HepG2 (cell line): ENCODE results near the gene FAM3C. TPM values are rescaled to one million over a fixed set of nuclear protein-coding genes. Genes with fewer than 3 reads are reported as not detected.

Source experiments
- ATAC-seq: fragments of 200-7000 bp; cut with Tn5 transposase; 3 replicates; pipeline ENCODE4 v1.9.1; 2020; ENCODE audit warnings: mild to moderate bottlenecking, moderate library complexity
- BruUV-seq: library from RNA; stranded (reverse); fragments of 400-500 nt; replicated peaks from 2 replicates; lab custom pipeline; 2021; lab: Mats Ljungman, UMichigan
- CTCF ChIA-PET: fragments of 300-600 bp; formaldehyde crosslinking; extraction: SDS; loops from one replicate; lab custom pipeline; 2021; ENCODE audit warnings: low total read pairs, inconsistent platforms, low intra/inter-chr PET ratio; lab: Yijun Ruan, JAX
- POLR2A ChIA-PET: fragments of 350-600 bp; sonication (Branson Sonifier 250); formaldehyde crosslinking; loops from one replicate; lab custom pipeline; 2020; ENCODE audit warnings: antibody characterized with exemption, inconsistent platforms; lab: Yijun Ruan, JAX
- DNase-seq: peaks from one replicate; pipeline ENCODE4 v3.0.0-alpha.2; 2015; ENCODE audit warnings: low spot score
- FAIRE-seq: peaks from 3 replicates; lab custom pipeline; 2011; peaks lifted over from hg19 to GRCh38; lab: Jason Lieb, UNC
- H2AFZ ChIP-seq: one replicate; pipeline ENCODE4 v1.6.1; 2011; ENCODE audit warnings: low read length, inconsistent platforms
- H3K27ac ChIP-seq: fragments of 300-600 bp; 3 replicates; pipeline ENCODE4 v1.8.0; 2011; ENCODE audit warnings: mixed run types, mild to moderate bottlenecking, mixed read lengths, low read length, inconsistent platforms; ENCODE audit not compliant: insufficient read depth; ENCODE audit errors: extremely low read length
- H3K27me3 ChIP-seq, 2 experiments: fragments of 200-600 bp in 1 of 2; 2 replicates in 1 of 2; 3 replicates in 1 of 2; pipeline versions ENCODE4 v1.6.0 to v1.8.0; 2011; ENCODE audit warnings: low read length in 2 of 2, mild to moderate bottlenecking in 2 of 2, moderate library complexity in 2 of 2, inconsistent platforms in 1 of 2; ENCODE audit not compliant: insufficient read depth in 2 of 2, control insufficient read depth in 1 of 2
- H3K36me3 ChIP-seq, 2 experiments: fragments of 200-600 bp in 1 of 2; replicated peaks in 1 of 2; 2 replicates in 1 of 2; 3 replicates in 1 of 2; pipeline versions ENCODE4 v1.5.1 to v1.8.0; 2011; ENCODE audit warnings: low read length in 2 of 2, inconsistent platforms in 1 of 2; ENCODE audit not compliant: insufficient read depth in 2 of 2, control insufficient read depth in 1 of 2
- H3K4me1 ChIP-seq: 2 replicates; pipeline ENCODE4 v1.5.1; 2012; ENCODE audit warnings: low read length, inconsistent platforms; ENCODE audit not compliant: insufficient read depth
- H3K4me2 ChIP-seq: 2 replicates; pipeline ENCODE4 v1.6.0; 2011; ENCODE audit warnings: low read depth, low read length, inconsistent platforms
- H3K4me3 ChIP-seq, 3 experiments: fragments of 200-600 bp in 1 of 3; sonication (generic), shearing (Covaris generic) in 1 of 3; replicated peaks in 1 of 3; 2 replicates each; pipeline ENCODE4 v1.5.1; 2011 to 2016; ENCODE audit warnings: low read length in 3 of 3, inconsistent platforms in 2 of 3, low read depth in 2 of 3, mild to moderate bottlenecking in 2 of 3, control low read depth in 1 of 3, mixed read lengths in 1 of 3; ENCODE audit not compliant: insufficient read depth in 1 of 3
- H3K79me2 ChIP-seq: one replicate; pipeline ENCODE4 v1.6.1; 2011; ENCODE audit warnings: low read length, inconsistent platforms; ENCODE audit not compliant: insufficient read depth
- H3K9ac ChIP-seq: 2 replicates; pipeline ENCODE4 v1.6.0; 2011; ENCODE audit warnings: mild to moderate bottlenecking, low read depth, low read length, inconsistent platforms; ENCODE audit not compliant: insufficient read depth
- H3K9me3 ChIP-seq: 2 replicates; pipeline ENCODE4 v1.5.1; 2012; ENCODE audit warnings: mild to moderate bottlenecking, low read length
- H4K20me1 ChIP-seq: 2 replicates; pipeline ENCODE4 v1.6.0; 2011; ENCODE audit warnings: inconsistent platforms, mild to moderate bottlenecking, low read length, moderate library complexity; ENCODE audit not compliant: insufficient read depth
- CENPX ChIP-seq: sonication (generic); formaldehyde crosslinking; IDR thresholded peaks from 2 replicates; pipeline ENCODE4 v1.9.0; 2021; ENCODE audit warnings: mild to moderate bottlenecking, missing genetic modification reagents, moderate library complexity
- DPF2 ChIP-seq: sonication (generic); formaldehyde crosslinking; IDR thresholded peaks from 2 replicates; pipeline ENCODE4 v1.4.0; 2020; ENCODE audit warnings: mild to moderate bottlenecking, low read depth, missing genetic modification reagents, borderline replicate concordance
- ISX ChIP-seq: sonication (generic); formaldehyde crosslinking; conservative IDR thresholded peaks from 2 replicates; pipeline ENCODE4 v1.5.0; 2020; ENCODE audit warnings: missing genetic modification reagents
- NR2F1 ChIP-seq, 2 experiments: fragments of 450-650 bp in 1 of 2; formaldehyde crosslinking in 1 of 2; IDR thresholded peaks; 2 replicates each; pipeline versions ENCODE4 v1.5.0 to v1.6.1; 2016 to 2020; ENCODE audit warnings: mild to moderate bottlenecking in 1 of 2, missing compliant biosample characterization in 1 of 2, missing genetic modification reagents in 1 of 2, moderate library complexity in 1 of 2
- PHF8 ChIP-seq: sonication (generic); formaldehyde crosslinking; IDR thresholded peaks from 2 replicates; pipeline ENCODE4 v1.5.0; 2020; ENCODE audit warnings: missing genetic modification reagents
- SP2 ChIP-seq: sonication (generic); formaldehyde crosslinking; IDR thresholded peaks from 2 replicates; pipeline ENCODE4 v1.5.1; 2020; ENCODE audit warnings: mild to moderate bottlenecking, missing genetic modification reagents
- TFDP1 ChIP-seq: IDR thresholded peaks from 2 replicates; pipeline ENCODE4 v1.6.1; 2016; ENCODE audit warnings: missing compliant biosample characterization, missing genetic modification reagents, borderline replicate concordance
- ZEB1 ChIP-seq: IDR thresholded peaks from 2 replicates; pipeline ENCODE4 v1.6.1; 2012; ENCODE audit warnings: mild to moderate bottlenecking, low read depth, inconsistent platforms; ENCODE audit not compliant: insufficient replicate concordance
- ZNF543 ChIP-seq: sonication (generic); formaldehyde crosslinking; IDR thresholded peaks from 2 replicates; pipeline ENCODE4 v1.4.0; 2020; ENCODE audit warnings: mild to moderate bottlenecking, missing genetic modification reagents
- ZNF569 ChIP-seq: sonication (generic); formaldehyde crosslinking; IDR thresholded peaks from 2 replicates; pipeline ENCODE4 v1.5.0; 2020; ENCODE audit warnings: mild to moderate bottlenecking, missing genetic modification reagents, moderate library complexity, borderline replicate concordance
- ZZZ3 ChIP-seq: sonication (generic); formaldehyde crosslinking; IDR thresholded peaks from 2 replicates; pipeline ENCODE4 v1.4.0; 2020; ENCODE audit warnings: missing genetic modification reagents, mild to moderate bottlenecking, borderline replicate concordance
- WGBS: methylation state at CpG from one replicate; pipeline ENCODE4 v1.1.6; 2017; ENCODE audit warnings: low lambda C conversion rate; 5-methylcytosine and 5-hydroxymethylcytosine counted together
- in situ Hi-C: cut with HindIII; loops from 2 replicates; pipeline ENCODE4 v1.10.0; 2017; ENCODE audit warnings: low pct_unique_long_range_greater_than_20kb; ENCODE audit not compliant: extremely low pct_ligation_motif_present
- intact Hi-C: fragments of 100-400 bp; cut with micrococcal nuclease; formaldehyde crosslinking; loops from one replicate; pipeline ENCODE4 v1.10.0; 2022; ENCODE audit not compliant: unreplicated experiment
- polyA plus RNA-seq, 8 experiments: library from polyadenylated mRNA; depleted of rRNA in 3 of 8; stranded (reverse) in 7 of 8; unstranded in 1 of 8; fragments of >200 nt; fragmentation: Illumina TruSeq in 4 of 8; extraction: Trizol in 4 of 8; gene quantifications; 2 replicates each; pipeline versions ENCODE4 v1.2.1 to v1.2.3, GENCODE V29; 2011 to 2016; ENCODE audit warnings: low read depth in 4 of 8, missing spikeins in 1 of 8, mixed read lengths in 1 of 8; ENCODE audit not compliant: insufficient read depth in 1 of 8
- total RNA-seq, 5 experiments: library from RNA; depleted of rRNA; stranded (reverse); fragments of >200 nt; fragmentation: Illumina TruSeq; extraction: Trizol; gene quantifications; 2 replicates each; pipeline ENCODE4 v1.2.3, GENCODE V29; 2016; ENCODE audit warnings: low read depth in 1 of 5
- TF ChIP-seq, protein P1 (sequence below): sonication (generic); formaldehyde crosslinking; conservative IDR thresholded peaks from 2 replicates; pipeline ENCODE4 v1.4.0; 2020; ENCODE audit warnings: missing genetic modification reagents
- TF ChIP-seq, protein P2 (sequence below): sonication (generic); formaldehyde crosslinking; IDR thresholded peaks from 2 replicates; pipeline ENCODE4 v1.5.1; 2020; ENCODE audit warnings: missing genetic modification reagents, mild to moderate bottlenecking, borderline replicate concordance
- TF ChIP-seq, protein P3 (sequence below): conservative IDR thresholded peaks from 2 replicates; pipeline ENCODE4 v1.6.1; 2018; ENCODE audit warnings: missing genetic modification reagents
- TF ChIP-seq, protein P4 (sequence below): IDR thresholded peaks from 2 replicates; pipeline ENCODE4 v1.6.1; 2016; ENCODE audit warnings: missing biosample characterization, missing genetic modification reagents, low read depth
- TF ChIP-seq, protein P5 (sequence below): IDR thresholded peaks from 2 replicates; pipeline ENCODE4 v1.6.1; 2016; ENCODE audit warnings: mild to moderate bottlenecking, missing biosample characterization, missing genetic modification reagents

FAM3C gene
- total and polyA plus RNA-seq, 2 of the 13 experiments (the other 11 are each of a cell fraction or from before 2014, with no cell fraction given): 14.6 to 16.0 TPM

GRCh38 chr7:121355574-121355973 lies 40.5 kb downstream of the FAM3C start:
- Histone ChIP-seq H3K9ac (no peak overlapping the region), H3K27me3 (no peaks in the 10 kb centered on the region), H3K9me3 (no peaks in the 10 kb centered on the region), H3K4me1 (no peaks in the 10 kb centered on the region), H3K79me2 (no peaks in the 10 kb centered on the region), H4K20me1 (no peaks in the 10 kb centered on the region)
- CTCF ChIA-PET: no interaction called here
- in situ Hi-C loops: no loop called here
- DNase-seq (no peak), FAIRE-seq (no peak)
- BruUV-seq: no TSS peak
- POLR2A ChIA-PET: no interaction called here
- no peak for TF ChIP-seq ZEB1
- TF ChIP-seq ZNF543: no peak
- TF ChIP-seq, protein P1, sequence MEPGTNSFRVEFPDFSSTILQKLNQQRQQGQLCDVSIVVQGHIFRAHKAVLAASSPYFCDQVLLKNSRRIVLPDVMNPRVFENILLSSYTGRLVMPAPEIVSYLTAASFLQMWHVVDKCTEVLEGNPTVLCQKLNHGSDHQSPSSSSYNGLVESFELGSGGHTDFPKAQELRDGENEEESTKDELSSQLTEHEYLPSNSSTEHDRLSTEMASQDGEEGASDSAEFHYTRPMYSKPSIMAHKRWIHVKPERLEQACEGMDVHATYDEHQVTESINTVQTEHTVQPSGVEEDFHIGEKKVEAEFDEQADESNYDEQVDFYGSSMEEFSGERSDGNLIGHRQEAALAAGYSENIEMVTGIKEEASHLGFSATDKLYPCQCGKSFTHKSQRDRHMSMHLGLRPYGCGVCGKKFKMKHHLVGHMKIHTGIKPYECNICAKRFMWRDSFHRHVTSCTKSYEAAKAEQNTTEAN: no peak
- TF ChIP-seq, protein P2, sequence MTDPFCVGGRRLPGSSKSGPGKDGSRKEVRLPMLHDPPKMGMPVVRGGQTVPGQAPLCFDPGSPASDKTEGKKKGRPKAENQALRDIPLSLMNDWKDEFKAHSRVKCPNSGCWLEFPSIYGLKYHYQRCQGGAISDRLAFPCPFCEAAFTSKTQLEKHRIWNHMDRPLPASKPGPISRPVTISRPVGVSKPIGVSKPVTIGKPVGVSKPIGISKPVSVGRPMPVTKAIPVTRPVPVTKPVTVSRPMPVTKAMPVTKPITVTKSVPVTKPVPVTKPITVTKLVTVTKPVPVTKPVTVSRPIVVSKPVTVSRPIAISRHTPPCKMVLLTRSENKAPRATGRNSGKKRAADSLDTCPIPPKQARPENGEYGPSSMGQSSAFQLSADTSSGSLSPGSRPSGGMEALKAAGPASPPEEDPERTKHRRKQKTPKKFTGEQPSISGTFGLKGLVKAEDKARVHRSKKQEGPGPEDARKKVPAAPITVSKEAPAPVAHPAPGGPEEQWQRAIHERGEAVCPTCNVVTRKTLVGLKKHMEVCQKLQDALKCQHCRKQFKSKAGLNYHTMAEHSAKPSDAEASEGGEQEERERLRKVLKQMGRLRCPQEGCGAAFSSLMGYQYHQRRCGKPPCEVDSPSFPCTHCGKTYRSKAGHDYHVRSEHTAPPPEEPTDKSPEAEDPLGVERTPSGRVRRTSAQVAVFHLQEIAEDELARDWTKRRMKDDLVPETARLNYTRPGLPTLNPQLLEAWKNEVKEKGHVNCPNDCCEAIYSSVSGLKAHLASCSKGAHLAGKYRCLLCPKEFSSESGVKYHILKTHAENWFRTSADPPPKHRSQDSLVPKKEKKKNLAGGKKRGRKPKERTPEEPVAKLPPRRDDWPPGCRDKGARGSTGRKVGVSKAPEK: no peak
- no peak for TF ChIP-seq ZNF569 (CRISPR knock-in tag)
- no peak for TF ChIP-seq ZZZ3 (CRISPR knock-in tag)
- TF ChIP-seq CENPX: no peak
- TF ChIP-seq DPF2: no peak
- TF ChIP-seq, protein P3, sequence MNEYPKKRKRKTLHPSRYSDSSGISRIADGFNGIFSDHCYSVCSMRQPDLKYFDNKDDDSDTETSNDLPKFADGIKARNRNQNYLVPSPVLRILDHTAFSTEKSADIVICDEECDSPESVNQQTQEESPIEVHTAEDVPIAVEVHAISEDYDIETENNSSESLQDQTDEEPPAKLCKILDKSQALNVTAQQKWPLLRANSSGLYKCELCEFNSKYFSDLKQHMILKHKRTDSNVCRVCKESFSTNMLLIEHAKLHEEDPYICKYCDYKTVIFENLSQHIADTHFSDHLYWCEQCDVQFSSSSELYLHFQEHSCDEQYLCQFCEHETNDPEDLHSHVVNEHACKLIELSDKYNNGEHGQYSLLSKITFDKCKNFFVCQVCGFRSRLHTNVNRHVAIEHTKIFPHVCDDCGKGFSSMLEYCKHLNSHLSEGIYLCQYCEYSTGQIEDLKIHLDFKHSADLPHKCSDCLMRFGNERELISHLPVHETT (CRISPR knock-in tag): no peak
- TF ChIP-seq PHF8: no peak
- TF ChIP-seq, protein P4, sequence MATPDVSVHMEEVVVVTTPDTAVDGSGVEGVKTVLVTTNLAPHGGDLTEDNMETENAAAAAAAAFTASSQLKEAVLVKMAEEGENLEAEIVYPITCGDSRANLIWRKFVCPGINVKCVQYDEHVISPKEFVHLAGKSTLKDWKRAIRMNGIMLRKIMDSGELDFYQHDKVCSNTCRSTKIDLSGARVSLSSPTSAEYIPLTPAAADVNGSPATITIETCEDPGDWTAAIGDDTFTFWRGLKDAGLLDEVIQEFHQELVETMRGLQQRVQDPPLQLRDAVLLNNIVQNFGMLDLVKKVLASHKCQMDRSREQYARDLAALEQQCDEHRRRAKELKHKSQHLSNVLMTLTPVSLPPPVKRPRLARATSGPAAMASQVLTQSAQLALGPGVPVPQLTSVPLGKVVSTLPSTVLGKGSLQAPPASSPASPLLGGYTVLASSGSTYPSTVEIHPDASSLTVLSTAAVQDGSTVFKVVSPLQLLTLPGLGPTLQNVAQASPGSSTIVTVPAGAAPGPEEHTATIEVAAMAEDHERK (CRISPR knock-in tag): no peak
- TF ChIP-seq, protein P5, sequence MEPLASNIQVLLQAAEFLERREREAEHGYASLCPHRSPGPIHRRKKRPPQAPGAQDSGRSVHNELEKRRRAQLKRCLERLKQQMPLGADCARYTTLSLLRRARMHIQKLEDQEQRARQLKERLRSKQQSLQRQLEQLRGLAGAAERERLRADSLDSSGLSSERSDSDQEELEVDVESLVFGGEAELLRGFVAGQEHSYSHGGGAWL (CRISPR knock-in tag): no peak
- TF ChIP-seq SP2: no peak
- TF ChIP-seq TFDP1 (CRISPR knock-in tag): no peak
- no peak for TF ChIP-seq ISX
- TF ChIP-seq NR2F1 (CRISPR knock-in tag; IDR thresholded peaks at IDR 0.05): no peak
- TF ChIP-seq, all 625 proteins: peak for 0
- WGBS: 96% methylated on average over 2 of the region's 2 CpGs
- intact Hi-C loops: no loop called here
- no peak overlapping the region for H2AFZ ChIP-seq
- no peak overlapping the region for H3K4me3 ChIP-seq
- ATAC-seq: no peak
- H3K27ac ChIP-seq: no peak overlapping the region
- H3K4me2 ChIP-seq: no peak overlapping the region
- H3K36me3 ChIP-seq: peaks cover 5 to 41% of the 10 kb centered on the region in 2 experiments
